ENCODE measurements around the gene RILPL1. TPM values are rescaled to one million over a fixed set of nuclear protein-coding genes. Genes with fewer than 3 reads are reported as not detected.
A peak's percentile ranks its signal among the peaks of the same experiment; 100 is the strongest.
"Not testable (repeated sequence)": the region's sequence is repeated elsewhere in the genome, so short reads cannot be mapped to it uniquely, and the experiment has no call there.

Gene RILPL1
- total and polyA plus RNA-seq, 3 experiments from 2014 or later: 0.55 to 4.6 (median 2.7) TPM

DNA sequence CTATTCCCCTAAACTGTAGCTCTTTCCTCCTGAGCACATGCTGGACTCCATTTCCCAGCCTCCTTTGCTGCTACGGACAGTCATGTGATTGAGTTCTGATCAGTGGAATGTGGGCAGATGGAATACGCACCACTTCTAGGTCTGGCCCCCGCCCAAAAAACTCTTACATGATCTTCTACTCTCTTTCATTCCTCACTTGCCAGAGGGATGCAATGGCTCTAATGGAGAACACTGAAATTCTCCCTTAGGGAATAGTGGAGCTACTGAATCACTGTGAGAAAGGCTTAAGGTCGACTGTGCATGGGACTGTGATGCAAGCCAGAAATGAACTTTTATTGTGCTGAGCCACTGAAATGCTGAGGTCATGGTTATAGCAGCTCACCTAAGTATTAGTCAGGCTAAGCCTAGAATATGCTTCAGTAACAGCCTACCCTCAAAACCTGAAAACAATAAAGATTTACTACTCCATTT lies 37.9 kb upstream of the RILPL1 start:
- CTCF ChIA-PET: interaction anchor here (1.0 kb wide), 1 partner anchor 11 kb away, joined by 3 read pairs; no protein-coding TSS in a partner anchor
- H3K4me3 ChIP-seq (ENCODE audit: low read length): no peak overlapping the region
- peaks cover 0 to 1% (median 0%) of the 10 kb centered on the region in 3 donors for H3K36me3 Mint-ChIP-seq

DNA sequence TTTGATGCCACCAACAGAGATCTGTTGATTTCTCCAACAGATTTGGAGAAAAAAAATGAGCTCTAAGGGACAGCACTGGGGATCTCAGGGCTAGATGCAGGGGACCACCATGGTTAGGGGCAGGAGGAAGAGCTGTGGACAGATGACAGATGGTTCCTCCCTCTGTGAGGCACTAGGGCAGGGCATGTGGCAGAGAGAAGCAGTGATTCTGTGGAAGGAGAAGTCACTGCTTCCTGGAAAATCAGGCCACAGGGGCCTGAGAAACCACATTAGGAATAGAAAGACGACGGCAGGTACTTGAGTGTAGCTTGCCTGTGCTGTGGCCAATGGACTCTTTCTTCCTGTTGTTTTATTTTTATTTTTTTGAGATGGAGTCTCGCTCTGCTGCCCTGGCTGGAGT lies 25.9 kb upstream of the RILPL1 start:
- Mint-ChIP-seq H3K9me3 (no peaks in the 10 kb centered on the region), H3K4me1 (no peaks in the 10 kb centered on the region), H3K4me3 (no peak overlapping the region), H3K27me3 (peaks cover 0 to 9% of the 10 kb centered on the region in 2 donors), H3K36me3 (no peaks in the 10 kb centered on the region), H3K27ac (peak overlapping the region in 1 of 8 donors; percentile 68)
- no peaks in the 10 kb centered on the region for H3K9me3 ChIP-seq (ENCODE audit: low read length)
- H3K27ac ChIP-seq (ENCODE audit: low read depth, low read length): no peak overlapping the region
- H3K36me3 ChIP-seq (ENCODE audit: insufficient read depth, low read length): no peaks in the 10 kb centered on the region
- CTCF ChIA-PET: no interaction called here
- POLR2A ChIA-PET: interaction anchor here (0.6 kb wide), 1 partner anchor 74 kb away, joined by 3 read pairs; no protein-coding TSS in a partner anchor
- no peaks in the 10 kb centered on the region for H3K27me3 ChIP-seq (ENCODE audit: insufficient read depth, low read length, poor library complexity, severe bottlenecking)
- no peak for DNase-seq
- no peaks in the 10 kb centered on the region for H3K4me1 ChIP-seq (ENCODE audit: insufficient read depth, low read length)
- H3K4me3 ChIP-seq (ENCODE audit: low read length): no peak overlapping the region

More for the DNA sequence above, 37.9 kb upstream of the RILPL1 start:
- Mint-ChIP-seq H3K27me3 (peaks cover 11 to 18% of the 10 kb centered on the region in 2 donors), H3K9me3 (no peaks in the 10 kb centered on the region), H3K4me1 (peaks cover 0 to 3% (median 0%) of the 10 kb centered on the region in 3 donors), H3K27ac (peak overlapping the region in 1 of 8 donors; percentile 23), H3K4me3 (no peak overlapping the region)
- H3K36me3 ChIP-seq (ENCODE audit: insufficient read depth, low read length): no peaks in the 10 kb centered on the region
- no peaks in the 10 kb centered on the region for H3K27me3 ChIP-seq (ENCODE audit: insufficient read depth, low read length, poor library complexity, severe bottlenecking)
- no peaks in the 10 kb centered on the region for H3K4me1 ChIP-seq (ENCODE audit: insufficient read depth, low read length)
- POLR2A ChIA-PET: no interaction called here
- no peak for DNase-seq
- no peak overlapping the region for H3K27ac ChIP-seq (ENCODE audit: low read depth, low read length)
- H3K9me3 ChIP-seq (ENCODE audit: low read length): no peaks in the 10 kb centered on the region

DNA sequence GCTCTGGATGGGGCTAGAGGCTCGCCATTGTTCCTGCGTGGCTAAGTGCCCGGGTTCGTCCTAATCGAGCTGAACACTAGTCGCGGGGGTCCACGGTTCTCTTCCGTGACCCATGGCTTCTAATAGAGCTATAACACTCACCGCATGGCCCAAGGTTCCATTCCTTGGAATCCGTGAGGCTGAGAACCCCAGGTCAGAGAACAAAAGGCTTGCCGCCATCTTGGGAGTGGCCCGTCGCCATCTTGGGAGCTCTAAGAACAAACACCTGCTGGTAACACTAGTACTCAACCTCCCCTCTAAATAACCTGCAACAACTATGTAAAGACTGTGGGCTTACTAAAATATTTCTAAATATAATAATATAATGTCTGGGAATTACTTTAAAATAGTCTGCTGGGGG lies 25.0 kb upstream of the RILPL1 start:
- H3K36me3 Mint-ChIP-seq; DNase-seq; POLR2A ChIA-PET; H3K36me3 ChIP-seq (ENCODE audit: insufficient read depth, low read length); H3K27ac Mint-ChIP-seq; H3K4me3 Mint-ChIP-seq; H3K27me3 Mint-ChIP-seq; H3K27me3 ChIP-seq (ENCODE audit: insufficient read depth, low read length, poor library complexity, severe bottlenecking); CTCF ChIA-PET; H3K27ac ChIP-seq (ENCODE audit: low read depth, low read length); H3K9me3 ChIP-seq (ENCODE audit: low read length); H3K9me3 Mint-ChIP-seq; H3K4me3 ChIP-seq (ENCODE audit: low read length); H3K4me1 ChIP-seq (ENCODE audit: insufficient read depth, low read length); H3K4me1 Mint-ChIP-seq: not testable (repeated sequence)

DNA sequence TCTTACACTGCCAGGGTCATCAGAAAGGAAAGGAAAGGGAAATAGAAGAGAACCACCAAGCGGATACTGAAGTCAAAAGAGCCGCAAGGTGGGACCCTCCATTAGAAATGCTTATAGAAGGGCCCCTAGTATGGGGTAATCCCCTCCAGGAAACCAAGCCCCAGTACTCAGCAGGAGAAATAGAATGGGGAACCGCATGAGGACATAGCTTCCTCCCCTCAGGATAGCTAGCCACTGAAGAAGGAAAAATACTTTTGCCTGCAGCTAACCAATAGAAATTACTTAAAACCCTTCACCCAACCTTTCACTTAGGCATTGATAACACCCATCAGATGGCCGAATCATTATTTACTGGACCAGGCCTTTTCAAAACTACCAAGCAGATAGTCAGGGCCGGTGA lies 21.3 kb upstream of the RILPL1 start:
- H3K4me1 ChIP-seq (ENCODE audit: insufficient read depth, low read length); POLR2A ChIA-PET; H3K27ac Mint-ChIP-seq; H3K9me3 ChIP-seq (ENCODE audit: low read length); H3K27me3 ChIP-seq (ENCODE audit: insufficient read depth, low read length, poor library complexity, severe bottlenecking); H3K27ac ChIP-seq (ENCODE audit: low read depth, low read length); H3K4me3 Mint-ChIP-seq; H3K36me3 Mint-ChIP-seq; H3K27me3 Mint-ChIP-seq; H3K9me3 Mint-ChIP-seq; DNase-seq; H3K4me1 Mint-ChIP-seq; H3K4me3 ChIP-seq (ENCODE audit: low read length); CTCF ChIA-PET; H3K36me3 ChIP-seq (ENCODE audit: insufficient read depth, low read length): not testable (repeated sequence)

DNA sequence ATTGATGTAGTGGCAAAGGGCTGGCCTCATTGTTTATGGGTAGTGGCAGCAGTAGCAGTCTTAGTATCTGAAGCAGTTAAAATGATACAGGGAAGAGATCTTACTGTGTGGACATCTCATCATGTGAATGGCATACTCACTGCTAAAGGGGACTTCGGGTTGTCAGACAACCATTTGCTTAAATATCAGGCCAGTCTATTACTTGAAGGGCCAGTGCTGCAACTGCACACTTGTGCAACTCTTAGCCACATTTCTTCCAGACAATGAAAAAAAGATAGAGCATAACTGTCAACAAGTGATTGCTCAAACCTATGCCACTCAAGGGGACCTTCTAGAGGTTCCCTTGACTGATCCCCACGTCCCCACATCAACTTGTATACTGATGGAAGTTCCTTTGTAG lies 20.6 kb upstream of the RILPL1 start:
- H3K4me1 ChIP-seq (ENCODE audit: insufficient read depth, low read length); POLR2A ChIA-PET; H3K27me3 ChIP-seq (ENCODE audit: insufficient read depth, low read length, poor library complexity, severe bottlenecking); H3K27ac ChIP-seq (ENCODE audit: low read depth, low read length); H3K9me3 Mint-ChIP-seq; H3K4me1 Mint-ChIP-seq; H3K4me3 Mint-ChIP-seq; DNase-seq; H3K9me3 ChIP-seq (ENCODE audit: low read length); H3K36me3 Mint-ChIP-seq; H3K27me3 Mint-ChIP-seq; H3K27ac Mint-ChIP-seq; H3K4me3 ChIP-seq (ENCODE audit: low read length); CTCF ChIA-PET; H3K36me3 ChIP-seq (ENCODE audit: insufficient read depth, low read length): not testable (repeated sequence)

DNA sequence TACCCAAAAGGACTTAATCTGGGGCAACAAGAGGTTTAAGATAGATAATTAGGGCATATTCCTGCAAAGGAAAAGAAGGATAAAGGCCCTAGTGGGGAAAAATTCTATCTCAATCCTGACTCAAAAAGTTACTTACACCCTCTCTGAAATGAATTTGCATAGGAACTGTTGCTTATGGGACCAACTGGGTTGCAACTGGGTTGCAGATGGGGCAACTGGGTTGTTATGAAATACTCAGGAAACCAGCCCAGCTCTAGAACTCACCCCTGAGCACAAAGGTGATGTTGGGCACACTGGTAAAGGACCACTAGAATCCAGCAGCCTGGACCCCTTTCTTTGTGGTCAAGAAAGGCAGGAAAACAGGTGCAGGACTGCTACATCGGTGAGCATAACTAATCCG lies 17.2 kb upstream of the RILPL1 start:
- DNase-seq: no peak
- Histone ChIP-seq H3K27me3 (ENCODE audit: insufficient read depth, low read length, poor library complexity, severe bottlenecking) (no peaks in the 10 kb centered on the region), H3K4me3 (ENCODE audit: low read length) (no peak overlapping the region), H3K4me1 (ENCODE audit: insufficient read depth, low read length) (no peaks in the 10 kb centered on the region), H3K9me3 (ENCODE audit: low read length) (no peaks in the 10 kb centered on the region), H3K27ac (ENCODE audit: low read depth, low read length) (no peak overlapping the region), H3K36me3 (ENCODE audit: insufficient read depth, low read length) (no peaks in the 10 kb centered on the region)
- peaks cover 5 to 9% of the 10 kb centered on the region in 2 donors for H3K27me3 Mint-ChIP-seq
- ChIA-PET POLR2A (no interaction called here), CTCF (no interaction called here)
- H3K36me3 Mint-ChIP-seq: peaks cover 0 to 3% (median 0%) of the 10 kb centered on the region in 3 donors
- no peaks in the 10 kb centered on the region for H3K9me3 Mint-ChIP-seq
- no peak overlapping the region for H3K27ac Mint-ChIP-seq
- H3K4me3 Mint-ChIP-seq: no peak overlapping the region
- no peaks in the 10 kb centered on the region for H3K4me1 Mint-ChIP-seq

DNA sequence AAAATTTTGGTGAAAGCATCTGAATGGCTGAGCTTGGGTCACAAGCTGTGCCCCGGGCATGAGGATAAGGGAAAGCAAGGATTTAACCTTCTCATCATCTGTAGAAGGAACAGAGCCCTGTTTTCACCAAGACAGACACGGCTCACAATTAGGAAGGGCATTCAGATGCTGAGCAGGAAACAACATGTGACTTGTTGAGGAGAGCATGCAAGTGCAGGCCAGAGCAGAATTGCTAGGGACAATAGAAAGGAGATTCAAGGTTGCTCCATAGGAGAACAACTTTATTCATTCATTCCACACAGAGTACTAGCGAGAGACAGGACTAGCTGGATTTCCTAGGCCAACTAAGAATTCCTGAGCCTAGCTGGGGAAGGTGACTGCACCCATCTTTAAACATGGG lies 14.6 kb upstream of the RILPL1 start:
- H3K9me3 Mint-ChIP-seq: no peaks in the 10 kb centered on the region
- peaks cover 0 to 3% (median 0%) of the 10 kb centered on the region in 3 donors for H3K36me3 Mint-ChIP-seq
- H3K27me3 Mint-ChIP-seq: peaks cover 5 to 9% of the 10 kb centered on the region in 2 donors
- Histone ChIP-seq H3K9me3 (ENCODE audit: low read length) (no peaks in the 10 kb centered on the region), H3K27me3 (ENCODE audit: insufficient read depth, low read length, poor library complexity, severe bottlenecking) (no peaks in the 10 kb centered on the region), H3K4me1 (ENCODE audit: insufficient read depth, low read length) (no peaks in the 10 kb centered on the region), H3K36me3 (ENCODE audit: insufficient read depth, low read length) (no peaks in the 10 kb centered on the region), H3K27ac (ENCODE audit: low read depth, low read length) (no peak overlapping the region), H3K4me3 (ENCODE audit: low read length) (no peak overlapping the region)
- ChIA-PET CTCF (no interaction called here), POLR2A (no interaction called here)
- no peak for DNase-seq
- H3K27ac Mint-ChIP-seq: no peak overlapping the region
- H3K4me1 Mint-ChIP-seq: no peaks in the 10 kb centered on the region
- H3K4me3 Mint-ChIP-seq: no peak overlapping the region

DNA sequence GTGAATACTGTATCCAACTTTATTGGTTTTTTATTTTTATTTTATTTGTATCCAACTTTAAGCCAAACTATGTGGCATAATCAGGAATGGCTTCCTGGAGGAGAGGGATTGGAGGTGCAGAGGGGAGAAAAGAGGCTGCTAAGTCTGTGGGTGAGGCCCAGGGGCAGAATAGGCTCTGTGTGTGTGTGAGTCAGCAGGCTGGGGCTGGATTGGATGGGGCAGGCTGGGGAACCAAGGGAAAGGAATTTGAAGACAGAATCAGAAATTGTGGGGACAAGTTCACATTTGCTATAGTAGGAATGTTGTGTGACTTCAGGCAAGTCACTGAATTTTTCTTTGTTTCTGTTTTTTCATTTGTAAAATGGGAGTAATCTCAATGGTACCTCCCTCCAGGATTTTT lies 12.8 kb upstream of the RILPL1 start:
- H3K27me3 Mint-ChIP-seq: peaks cover 5 to 9% of the 10 kb centered on the region in 2 donors
- no peaks in the 10 kb centered on the region for H3K36me3 ChIP-seq (ENCODE audit: insufficient read depth, low read length)
- H3K9me3 ChIP-seq (ENCODE audit: low read length): no peaks in the 10 kb centered on the region
- H3K36me3 Mint-ChIP-seq: peaks cover 0 to 3% (median 0%) of the 10 kb centered on the region in 3 donors
- no peaks in the 10 kb centered on the region for H3K27me3 ChIP-seq (ENCODE audit: insufficient read depth, low read length, poor library complexity, severe bottlenecking)
- no peak overlapping the region for H3K4me3 Mint-ChIP-seq
- no peaks in the 10 kb centered on the region for H3K9me3 Mint-ChIP-seq
- H3K27ac ChIP-seq (ENCODE audit: low read depth, low read length): no peak overlapping the region
- H3K27ac Mint-ChIP-seq: peak overlapping the region in 1 of 8 donors; percentile 48
- CTCF ChIA-PET: no interaction called here
- H3K4me3 ChIP-seq (ENCODE audit: low read length): no peak overlapping the region
- POLR2A ChIA-PET: no interaction called here
- H3K4me1 Mint-ChIP-seq: no peaks in the 10 kb centered on the region
- no peak for DNase-seq
- no peaks in the 10 kb centered on the region for H3K4me1 ChIP-seq (ENCODE audit: insufficient read depth, low read length)

DNA sequence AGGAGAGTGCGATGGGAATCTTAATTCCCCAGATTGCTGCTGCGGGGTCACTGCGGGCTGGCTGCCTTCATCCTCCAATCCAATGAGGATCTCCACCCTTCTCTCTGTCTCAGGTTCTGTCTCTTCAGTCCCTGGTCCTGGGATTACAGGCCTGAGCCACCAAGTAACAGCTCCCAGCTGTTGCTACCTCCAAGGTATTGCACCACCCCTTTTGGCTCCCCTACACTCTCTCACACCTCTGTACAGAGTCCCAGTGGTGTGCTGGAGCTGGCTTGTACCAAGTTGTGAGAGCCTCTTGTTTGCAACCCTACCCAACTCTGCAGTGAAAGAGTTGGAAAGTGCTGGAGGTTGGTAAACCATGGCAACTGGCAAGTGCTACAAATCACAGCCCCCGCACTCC lies 10.0 kb upstream of the RILPL1 start:
- no peaks in the 10 kb centered on the region for H3K9me3 ChIP-seq (ENCODE audit: low read length)
- no peaks in the 10 kb centered on the region for H3K36me3 ChIP-seq (ENCODE audit: insufficient read depth, low read length)
- Mint-ChIP-seq H3K4me1 (no peaks in the 10 kb centered on the region), H3K36me3 (peaks cover 0 to under 1% (median 0%) of the 10 kb centered on the region in 3 donors), H3K4me3 (no peak overlapping the region), H3K27ac (no peak overlapping the region), H3K27me3 (peaks cover 0 to 6% of the 10 kb centered on the region in 2 donors), H3K9me3 (no peaks in the 10 kb centered on the region)
- no peaks in the 10 kb centered on the region for H3K27me3 ChIP-seq (ENCODE audit: insufficient read depth, low read length, poor library complexity, severe bottlenecking)
- no peak for DNase-seq
- ChIA-PET POLR2A (no interaction called here), CTCF (no interaction called here)
- H3K4me3 ChIP-seq (ENCODE audit: low read length): no peak overlapping the region
- H3K27ac ChIP-seq (ENCODE audit: low read depth, low read length): no peak overlapping the region
- no peaks in the 10 kb centered on the region for H3K4me1 ChIP-seq (ENCODE audit: insufficient read depth, low read length)

All from CD8-positive, alpha-beta memory T cell (primary cell).